ENCODE measurements around the gene BBX. TPM values are rescaled to one million over a fixed set of nuclear protein-coding genes. Genes with fewer than 3 reads are reported as not detected.

The BBX gene
- total and polyA plus RNA-seq, 2 of the 13 experiments (the other 11 are each of a cell fraction or from before 2014, with no cell fraction given), result 13.7 to 23.2 TPM

DNA sequence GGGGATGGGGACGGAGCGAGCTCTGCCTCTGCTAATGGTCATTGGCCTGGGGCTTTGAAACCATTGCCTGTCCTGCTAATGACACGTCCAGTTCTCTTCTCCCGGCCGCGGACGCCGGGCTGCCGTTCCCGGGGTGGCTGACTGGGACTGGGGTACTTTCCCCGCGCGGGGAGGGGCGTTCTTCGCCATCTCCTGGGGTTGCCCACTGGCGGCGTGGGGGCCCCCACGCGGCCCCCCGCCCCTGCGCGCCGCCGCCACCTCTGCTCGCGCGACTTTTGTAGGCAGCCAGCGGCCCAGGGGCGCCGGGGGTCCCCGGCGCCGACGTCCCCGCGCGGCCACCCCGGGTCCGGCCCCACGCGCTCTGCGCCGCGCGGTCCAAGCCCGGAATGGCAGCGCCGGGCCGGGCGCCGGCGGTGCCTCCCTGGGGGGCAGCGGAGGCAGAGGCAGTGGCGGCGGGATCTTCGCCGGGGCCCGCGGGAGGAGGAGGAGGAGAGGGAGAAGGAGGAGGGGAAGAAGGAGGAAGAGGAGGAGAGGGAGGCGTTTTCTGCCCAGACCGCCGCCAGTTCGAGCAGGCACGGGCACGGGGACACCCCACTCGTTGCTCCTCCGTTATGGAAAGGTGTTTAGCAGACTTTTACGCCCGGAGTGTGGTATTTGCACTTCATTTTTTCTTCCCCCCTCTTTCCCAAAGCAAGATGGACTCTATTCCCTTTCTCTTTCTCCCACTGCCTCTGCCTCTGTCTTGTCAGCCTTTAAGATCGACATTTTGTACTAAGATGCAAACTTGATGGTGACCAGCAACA lies 2.3 kb downstream of the BBX start (continued):
- TF ChIP-seq, protein P1, sequence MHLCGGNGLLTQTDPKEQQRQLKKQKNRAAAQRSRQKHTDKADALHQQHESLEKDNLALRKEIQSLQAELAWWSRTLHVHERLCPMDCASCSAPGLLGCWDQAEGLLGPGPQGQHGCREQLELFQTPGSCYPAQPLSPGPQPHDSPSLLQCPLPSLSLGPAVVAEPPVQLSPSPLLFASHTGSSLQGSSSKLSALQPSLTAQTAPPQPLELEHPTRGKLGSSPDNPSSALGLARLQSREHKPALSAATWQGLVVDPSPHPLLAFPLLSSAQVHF (CRISPR knock-in tag; IDR thresholded peaks at IDR 0.05), result no peak
- no peak for TF ChIP-seq SRSF1 (optimal IDR thresholded peaks at IDR 0.05; ENCODE audit: low read depth, low read length)
- TF ChIP-seq SAP130 (CRISPR knock-in tag; IDR thresholded peaks at IDR 0.05; ENCODE audit: low read depth), result peak; percentile 39; the same call in 1 of the 2 replicates
- TF ChIP-seq, protein P2, sequence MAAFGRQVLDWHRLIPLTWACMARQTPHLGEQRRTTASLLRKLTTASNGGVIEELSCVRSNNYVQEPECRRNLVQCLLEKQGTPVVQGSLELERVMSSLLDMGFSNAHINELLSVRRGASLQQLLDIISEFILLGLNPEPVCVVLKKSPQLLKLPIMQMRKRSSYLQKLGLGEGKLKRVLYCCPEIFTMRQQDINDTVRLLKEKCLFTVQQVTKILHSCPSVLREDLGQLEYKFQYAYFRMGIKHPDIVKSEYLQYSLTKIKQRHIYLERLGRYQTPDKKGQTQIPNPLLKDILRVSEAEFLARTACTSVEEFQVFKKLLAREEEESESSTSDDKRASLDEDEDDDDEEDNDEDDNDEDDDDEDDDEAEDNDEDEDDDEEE (CRISPR knock-in tag; IDR thresholded peaks at IDR 0.05), result no peak
- TF ChIP-seq ZNF737 (CRISPR knock-in tag; IDR thresholded peaks at IDR 0.05; ENCODE audit: borderline replicate concordance), result no peak
- no peak for TF ChIP-seq ZNF430 (CRISPR knock-in tag; IDR thresholded peaks at IDR 0.05)
- TF ChIP-seq, protein P3, sequence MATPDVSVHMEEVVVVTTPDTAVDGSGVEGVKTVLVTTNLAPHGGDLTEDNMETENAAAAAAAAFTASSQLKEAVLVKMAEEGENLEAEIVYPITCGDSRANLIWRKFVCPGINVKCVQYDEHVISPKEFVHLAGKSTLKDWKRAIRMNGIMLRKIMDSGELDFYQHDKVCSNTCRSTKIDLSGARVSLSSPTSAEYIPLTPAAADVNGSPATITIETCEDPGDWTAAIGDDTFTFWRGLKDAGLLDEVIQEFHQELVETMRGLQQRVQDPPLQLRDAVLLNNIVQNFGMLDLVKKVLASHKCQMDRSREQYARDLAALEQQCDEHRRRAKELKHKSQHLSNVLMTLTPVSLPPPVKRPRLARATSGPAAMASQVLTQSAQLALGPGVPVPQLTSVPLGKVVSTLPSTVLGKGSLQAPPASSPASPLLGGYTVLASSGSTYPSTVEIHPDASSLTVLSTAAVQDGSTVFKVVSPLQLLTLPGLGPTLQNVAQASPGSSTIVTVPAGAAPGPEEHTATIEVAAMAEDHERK (CRISPR knock-in tag; IDR thresholded peaks at IDR 0.05; ENCODE audit: low read depth), result no peak
- TF ChIP-seq ZNF101 (CRISPR knock-in tag; IDR thresholded peaks at IDR 0.05; ENCODE audit: borderline replicate concordance, low read depth), result no peak
- no peak for TF ChIP-seq ZNF501 (CRISPR knock-in tag; IDR thresholded peaks at IDR 0.05)
- no peak for TF ChIP-seq ZNF260 (CRISPR knock-in tag; IDR thresholded peaks at IDR 0.05; ENCODE audit: borderline replicate concordance, low read depth)
- TF ChIP-seq YEATS4 (CRISPR knock-in tag; IDR thresholded peaks at IDR 0.05; ENCODE audit: borderline replicate concordance), result peak; percentile 32; the same call in 1 of the 2 replicates
- TF ChIP-seq STAT5B (CRISPR knock-in tag; IDR thresholded peaks at IDR 0.05), result no peak
- TF ChIP-seq SRY (CRISPR knock-in tag; IDR thresholded peaks at IDR 0.05), result peak; percentile 70; the same call in 1 of the 2 replicates
- TF ChIP-seq, protein P4, sequence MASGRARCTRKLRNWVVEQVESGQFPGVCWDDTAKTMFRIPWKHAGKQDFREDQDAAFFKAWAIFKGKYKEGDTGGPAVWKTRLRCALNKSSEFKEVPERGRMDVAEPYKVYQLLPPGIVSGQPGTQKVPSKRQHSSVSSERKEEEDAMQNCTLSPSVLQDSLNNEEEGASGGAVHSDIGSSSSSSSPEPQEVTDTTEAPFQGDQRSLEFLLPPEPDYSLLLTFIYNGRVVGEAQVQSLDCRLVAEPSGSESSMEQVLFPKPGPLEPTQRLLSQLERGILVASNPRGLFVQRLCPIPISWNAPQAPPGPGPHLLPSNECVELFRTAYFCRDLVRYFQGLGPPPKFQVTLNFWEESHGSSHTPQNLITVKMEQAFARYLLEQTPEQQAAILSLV (CRISPR knock-in tag; IDR thresholded peaks at IDR 0.05; ENCODE audit: borderline replicate concordance), result no peak; the same call in 1 of the 2 replicates
- TF ChIP-seq MBNL3 (CRISPR knock-in tag; conservative IDR thresholded peaks at IDR 0.05), result no peak
- no peak for TF ChIP-seq ZMYM2 (CRISPR knock-in tag; IDR thresholded peaks at IDR 0.05)
- TF ChIP-seq, protein P5, sequence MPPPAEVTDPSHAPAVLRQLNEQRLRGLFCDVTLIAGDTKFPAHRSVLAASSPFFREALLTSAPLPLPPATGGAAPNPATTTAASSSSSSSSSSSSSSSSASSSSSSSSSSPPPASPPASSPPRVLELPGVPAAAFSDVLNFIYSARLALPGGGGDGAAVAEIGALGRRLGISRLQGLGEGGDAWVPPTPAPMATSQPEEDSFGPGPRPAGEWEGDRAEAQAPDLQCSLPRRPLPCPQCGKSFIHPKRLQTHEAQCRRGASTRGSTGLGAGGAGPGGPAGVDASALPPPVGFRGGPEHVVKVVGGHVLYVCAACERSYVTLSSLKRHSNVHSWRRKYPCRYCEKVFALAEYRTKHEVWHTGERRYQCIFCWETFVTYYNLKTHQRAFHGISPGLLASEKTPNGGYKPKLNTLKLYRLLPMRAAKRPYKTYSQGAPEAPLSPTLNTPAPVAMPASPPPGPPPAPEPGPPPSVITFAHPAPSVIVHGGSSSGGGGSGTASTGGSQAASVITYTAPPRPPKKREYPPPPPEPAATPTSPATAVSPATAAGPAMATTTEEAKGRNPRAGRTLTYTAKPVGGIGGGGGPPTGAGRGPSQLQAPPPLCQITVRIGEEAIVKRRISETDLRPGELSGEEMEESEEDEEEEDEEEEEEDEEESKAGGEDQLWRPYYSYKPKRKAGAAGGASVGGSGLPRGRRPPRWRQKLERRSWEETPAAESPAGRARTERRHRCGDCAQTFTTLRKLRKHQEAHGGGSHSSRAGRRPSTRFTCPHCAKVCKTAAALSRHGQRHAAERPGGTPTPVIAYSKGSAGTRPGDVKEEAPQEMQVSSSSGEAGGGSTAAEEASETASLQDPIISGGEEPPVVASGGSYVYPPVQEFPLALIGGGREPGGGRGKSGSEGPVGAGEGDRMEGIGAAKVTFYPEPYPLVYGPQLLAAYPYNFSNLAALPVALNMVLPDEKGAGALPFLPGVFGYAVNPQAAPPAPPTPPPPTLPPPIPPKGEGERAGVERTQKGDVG (CRISPR knock-in tag; IDR thresholded peaks at IDR 0.05; ENCODE audit: borderline replicate concordance), result no peak
- no peak for TF ChIP-seq CHD4 (IDR thresholded peaks at IDR 0.05; ENCODE audit: borderline replicate concordance, low read length)
- no peak for TF ChIP-seq HOXD1 (CRISPR knock-in tag; IDR thresholded peaks at IDR 0.05)
- no peak for TF ChIP-seq TCF7 (IDR thresholded peaks at IDR 0.05; ENCODE audit: low read depth)
- TF ChIP-seq ZNF720 (CRISPR knock-in tag; IDR thresholded peaks at IDR 0.05), result no peak
- no peak for TF ChIP-seq NFIB (CRISPR knock-in tag; IDR thresholded peaks at IDR 0.05; ENCODE audit: borderline replicate concordance)
- no peak for TF ChIP-seq ZNF644 (CRISPR knock-in tag; IDR thresholded peaks at IDR 0.05; ENCODE audit: low read depth)
